GM21528 (cell line): ENCODE data around the gene TBCCD1.
"Not testable (repeated sequence)": the region's sequence is repeated elsewhere in the genome, so short reads cannot be mapped to it uniquely, and the experiment has no call there.

Source experiments
- ATAC-seq: cut with Tn5 transposase; IDR thresholded peaks from one replicate; pipeline ENCODE4 v1.9.1; 2021; ENCODE audit warnings: mild to moderate bottlenecking, moderate library complexity; ENCODE audit not compliant: unreplicated experiment, low FRiP score

TBCCD1 gene

DNA sequence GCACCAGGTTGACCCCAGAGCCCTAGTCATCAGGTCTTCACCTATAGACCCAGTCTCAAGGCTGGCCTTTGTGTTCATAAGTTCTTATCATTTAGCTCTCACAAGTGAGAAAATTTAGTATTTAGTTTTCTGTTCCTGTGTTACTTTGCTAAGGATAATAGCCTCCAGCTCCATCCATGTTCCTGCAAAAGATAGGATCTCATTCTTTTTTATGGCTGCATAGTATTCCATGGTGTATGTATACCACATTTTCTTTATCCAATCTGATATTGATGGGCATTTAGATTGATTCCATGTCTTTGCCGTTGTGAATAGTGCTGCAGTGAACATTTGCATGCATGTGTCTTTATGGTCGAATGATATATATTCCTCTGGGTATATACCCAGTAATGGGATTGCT is 69.1 kb downstream of the TBCCD1 start:
- ATAC-seq = not testable (repeated sequence)

DNA sequence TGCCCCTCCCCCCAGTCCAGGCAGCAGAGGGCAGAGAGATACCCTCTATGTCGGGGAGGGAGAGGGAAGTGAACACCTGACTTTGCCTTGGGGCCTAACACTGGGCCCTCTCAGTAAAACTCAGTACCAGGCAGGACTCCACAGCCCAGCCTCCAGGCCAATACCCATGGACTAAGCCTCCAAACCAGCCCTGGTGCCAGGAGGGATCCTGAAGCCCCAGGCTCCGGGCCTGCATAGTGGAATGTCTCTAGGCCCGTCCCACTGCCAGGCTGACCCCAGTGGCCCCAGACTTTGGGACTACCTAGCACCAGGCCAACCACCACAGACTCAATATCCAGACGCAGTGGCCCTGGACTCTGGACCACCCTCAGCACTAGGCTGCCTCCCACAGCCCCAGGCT is 69.5 kb downstream of the TBCCD1 start:
- ATAC-seq = no peak

DNA sequence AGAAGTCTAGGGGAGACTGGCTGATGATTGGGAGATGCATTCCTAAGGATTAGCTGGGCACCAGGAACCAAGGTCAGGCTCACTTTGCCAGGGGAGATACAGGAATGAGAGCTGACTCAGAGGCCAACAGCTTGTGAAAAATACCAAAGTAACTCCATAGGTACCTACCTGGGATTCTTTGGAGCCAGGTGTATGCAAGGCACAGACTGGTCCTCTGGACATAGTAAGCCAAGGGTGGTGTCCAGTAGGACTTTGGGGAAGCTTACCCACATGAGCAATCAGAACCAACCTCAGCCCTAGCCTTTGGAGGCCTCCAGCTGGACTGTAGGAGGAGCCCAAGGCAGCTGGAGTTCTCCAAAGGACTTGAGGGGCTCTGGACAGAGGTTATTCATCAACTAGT is 70.5 kb downstream of the TBCCD1 start:
- ATAC-seq = no peak
